SK-N-SH (cell line): ENCODE results near the gene TBXA2R. TPM values are rescaled to one million over a fixed set of nuclear protein-coding genes. Genes with fewer than 3 reads are reported as not detected.

Experiments used
- CTCF ChIA-PET: fragments of 300-600, 350-600 bp; formaldehyde crosslinking; extraction: SDS; loops from one replicate; lab custom pipeline; 2021; lab: Yijun Ruan, JAX
- POLR2A ChIA-PET: fragments of 350-600 bp; sonication (Branson Sonifier 250); formaldehyde crosslinking; extraction: SDS; loops from one replicate; lab custom pipeline; 2020; ENCODE audit warnings: antibody characterized with exemption, inconsistent platforms; lab: Yijun Ruan, JAX
- DNase-seq: peaks from one replicate; pipeline ENCODE4 v3.0.0; 2012
- H2AFZ ChIP-seq: fragments of 200-600 bp; sonication (generic); 2 replicates; pipeline ENCODE4 v1.8.1; 2016; ENCODE audit warnings: antibody characterized with exemption, mild to moderate bottlenecking, low read depth
- H3F3A ChIP-seq: fragments of 200-600 bp; sonication (generic); replicated peaks from 2 replicates; pipeline ENCODE3; 2016; ENCODE audit warnings: antibody characterized with exemption, mild to moderate bottlenecking; ENCODE audit not compliant: insufficient read depth
- H3K27ac ChIP-seq, 2 experiments: fragments of 200-500 bp in 1 of 2; fragments of 200-600 bp in 1 of 2; sonication (Bioruptor generic) in 1 of 2; sonication (generic), shearing (Covaris generic) in 1 of 2; 2 replicates each; pipeline versions ENCODE4 v1.5.1 to v1.6.1; 2014 to 2016; ENCODE audit warnings: low read depth in 2 of 2, inconsistent platforms in 1 of 2, low read length in 1 of 2, mild to moderate bottlenecking in 1 of 2, mixed read lengths in 1 of 2
- H3K27me3 ChIP-seq: fragments of 200-600 bp; sonication (generic), shearing (Covaris generic); 2 replicates; pipeline ENCODE4 v1.6.1; 2016; ENCODE audit warnings: mixed run types; ENCODE audit not compliant: insufficient read depth
- H3K36me3 ChIP-seq, 2 experiments: fragments of 200-500 bp in 1 of 2; fragments of 200-600 bp in 1 of 2; sonication (Bioruptor generic) in 1 of 2; sonication (generic) in 1 of 2; replicated peaks in 1 of 2; 2 replicates each; pipeline versions ENCODE3 to v1.5.1; 2014 to 2016; ENCODE audit warnings: low read length in 1 of 2, mild to moderate bottlenecking in 1 of 2; ENCODE audit not compliant: insufficient read depth in 2 of 2, control insufficient read depth in 1 of 2
- H3K4me1 ChIP-seq, 2 experiments: fragments of 200-500 bp in 1 of 2; fragments of 200-600 bp in 1 of 2; sonication (Bioruptor generic) in 1 of 2; sonication (generic), shearing (Covaris generic) in 1 of 2; 2 replicates each; pipeline versions ENCODE4 v1.5.1 to v1.6.1; 2014 to 2016; ENCODE audit warnings: low read depth in 1 of 2, low read length in 1 of 2, mixed run types in 1 of 2; ENCODE audit not compliant: insufficient read depth in 2 of 2, control insufficient read depth in 1 of 2
- H3K4me2 ChIP-seq: fragments of 200-600 bp; sonication (generic), shearing (Covaris generic); 2 replicates; pipeline ENCODE4 v1.6.1; 2017; ENCODE audit warnings: mixed run types
- H3K4me3 ChIP-seq, 2 experiments: fragments of 200-500 bp in 1 of 2; fragments of 200-600 bp in 1 of 2; sonication (Bioruptor generic) in 1 of 2; sonication (generic), shearing (Covaris generic) in 1 of 2; 2 replicates each; pipeline versions ENCODE4 v1.5.1 to v1.8.1; 2014 to 2016; ENCODE audit warnings: low read depth in 2 of 2, inconsistent platforms in 1 of 2, low read length in 1 of 2, mild to moderate bottlenecking in 1 of 2, mixed read lengths in 1 of 2, moderate library complexity in 1 of 2
- H3K79me2 ChIP-seq: fragments of 200-600 bp; sonication (generic); 2 replicates; pipeline ENCODE4 v1.8.1; 2017; ENCODE audit warnings: mild to moderate bottlenecking; ENCODE audit not compliant: insufficient read depth
- H3K9ac ChIP-seq: fragments of 200-600 bp; sonication (generic); 2 replicates; pipeline ENCODE4 v1.6.1; 2017; ENCODE audit warnings: mixed run types
- H3K9me2 ChIP-seq: fragments of 200-600 bp; sonication (generic); 2 replicates; pipeline ENCODE4 v1.6.1; 2017; ENCODE audit warnings: mixed run types
- H3K9me3 ChIP-seq: fragments of 200-600 bp; sonication (generic); 2 replicates; pipeline ENCODE4 v1.6.1; 2017; ENCODE audit warnings: mixed run types, mild to moderate bottlenecking, moderate library complexity
- H4K20me1 ChIP-seq: fragments of 200-600 bp; sonication (generic); 2 replicates; pipeline ENCODE4 v1.6.1; 2017; ENCODE audit warnings: mild to moderate bottlenecking, mixed run types; ENCODE audit not compliant: insufficient read depth
- EP300 ChIP-seq, 2 experiments: IDR thresholded peaks; 2 replicates each; pipeline versions ENCODE4 v1.4.0 to v1.6.1; 2012; ENCODE audit warnings: borderline replicate concordance in 1 of 2, low read depth in 1 of 2, low read length in 1 of 2
- FOSL2 ChIP-seq: IDR thresholded peaks from 2 replicates; pipeline ENCODE4 v1.4.0; 2012; ENCODE audit warnings: low read depth, mild to moderate bottlenecking, moderate library complexity, borderline replicate concordance
- FOXJ3 ChIP-seq: sonication (generic); formaldehyde crosslinking; IDR thresholded peaks from 2 replicates; pipeline ENCODE4 v1.5.1; 2020; ENCODE audit warnings: mild to moderate bottlenecking, missing genetic modification reagents
- FOXM1 ChIP-seq: IDR thresholded peaks from 2 replicates; pipeline ENCODE4 v1.4.0; 2012; ENCODE audit warnings: low read depth, mild to moderate bottlenecking
- GABPA ChIP-seq: IDR thresholded peaks from 2 replicates; pipeline ENCODE4 v1.4.0; 2012; ENCODE audit warnings: low read depth, mild to moderate bottlenecking
- MAX ChIP-seq: IDR thresholded peaks from 2 replicates; pipeline ENCODE4 v1.4.0; 2012; ENCODE audit warnings: low read depth
- MEF2A ChIP-seq: IDR thresholded peaks from 2 replicates; pipeline ENCODE4 v1.4.0; 2012; ENCODE audit warnings: low read depth, borderline replicate concordance
- RAD21 ChIP-seq: IDR thresholded peaks from 2 replicates; pipeline ENCODE4 v1.6.1; 2012; ENCODE audit warnings: mild to moderate bottlenecking, low read length
- SMC3 ChIP-seq: IDR thresholded peaks from 2 replicates; pipeline ENCODE4 v1.6.1; 2012; ENCODE audit warnings: low read depth, low read length, improper control_type of control experiment
- TCF12 ChIP-seq: IDR thresholded peaks from 2 replicates; pipeline ENCODE4 v1.4.0; 2012
- TEAD4 ChIP-seq: IDR thresholded peaks from 2 replicates; pipeline ENCODE4 v1.4.0; 2012; ENCODE audit warnings: mild to moderate bottlenecking, borderline replicate concordance; ENCODE audit not compliant: insufficient read depth
- YY1 ChIP-seq: IDR thresholded peaks from 2 replicates; pipeline ENCODE4 v1.4.0; 2012; ENCODE audit warnings: low read depth, mild to moderate bottlenecking
- WGBS: methylation state at CpG from one replicate; pipeline ENCODE4 v1.1.6; 2017; ENCODE audit warnings: low lambda C conversion rate; 5-methylcytosine and 5-hydroxymethylcytosine counted together
- polyA plus RNA-seq, 3 experiments: library from polyadenylated mRNA; depleted of rRNA; stranded (reverse); fragments of >200 nt; gene quantifications; 2 replicates each; pipeline ENCODE4 v1.2.3, GENCODE V29; 2012
- TF ChIP-seq, protein P1 (sequence below): fragments of 150-350 bp; IDR thresholded peaks from 2 replicates; pipeline ENCODE4 v1.6.1; 2016; ENCODE audit warnings: mild to moderate bottlenecking, low read depth, low read length

TBXA2R gene
- polyA plus RNA-seq, 1 of the 3 experiments (the other 2 are of a cell fraction) = 0.92 TPM

DNA sequence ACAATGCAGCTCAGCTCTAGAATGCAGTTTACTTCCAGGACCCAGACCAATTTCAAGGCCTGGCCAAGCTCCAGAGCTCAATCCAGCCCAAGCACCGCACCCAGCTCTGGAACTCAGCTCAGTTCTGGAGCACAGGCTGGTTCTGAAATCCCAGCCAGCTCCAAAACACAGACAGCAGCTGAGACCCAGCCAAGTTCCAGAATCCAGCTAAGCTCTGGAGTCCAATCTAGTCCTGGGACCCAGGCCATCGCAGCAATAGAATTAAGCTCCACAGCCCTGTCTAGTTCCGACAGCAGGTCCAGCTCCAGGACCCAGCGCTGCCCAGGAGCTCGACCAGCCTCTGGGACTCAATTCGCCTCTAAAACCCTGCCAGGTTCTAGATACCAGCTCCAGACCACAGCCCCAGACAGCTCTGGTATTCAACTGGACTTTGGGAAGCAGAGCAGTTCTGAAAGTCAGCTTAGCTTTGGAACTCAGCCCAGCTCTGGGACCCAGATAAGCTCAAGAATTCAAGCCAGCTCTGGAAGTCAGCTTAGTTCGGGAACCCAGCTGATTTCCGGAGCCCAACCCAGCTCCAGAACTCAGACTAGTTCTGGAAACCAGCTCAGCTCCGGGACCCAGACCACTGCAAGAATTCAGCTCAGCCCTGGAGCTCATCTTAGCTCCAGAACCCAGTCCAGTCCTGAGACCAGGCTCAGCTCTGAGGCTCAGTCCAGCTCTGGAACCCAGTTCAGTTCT lies 14.6 kb downstream of the TBXA2R start:
- TF ChIP-seq RAD21 = no peak
- TF ChIP-seq FOSL2 = no peak
- TF ChIP-seq YY1 = no peak
- TF ChIP-seq EP300 (IDR thresholded peaks at IDR 0.05; ENCODE audit: borderline replicate concordance in 1 of 2, low read depth in 1 of 2, low read length in 1 of 2) = no peak
- TF ChIP-seq MEF2A = no peak
- TF ChIP-seq, protein P1, sequence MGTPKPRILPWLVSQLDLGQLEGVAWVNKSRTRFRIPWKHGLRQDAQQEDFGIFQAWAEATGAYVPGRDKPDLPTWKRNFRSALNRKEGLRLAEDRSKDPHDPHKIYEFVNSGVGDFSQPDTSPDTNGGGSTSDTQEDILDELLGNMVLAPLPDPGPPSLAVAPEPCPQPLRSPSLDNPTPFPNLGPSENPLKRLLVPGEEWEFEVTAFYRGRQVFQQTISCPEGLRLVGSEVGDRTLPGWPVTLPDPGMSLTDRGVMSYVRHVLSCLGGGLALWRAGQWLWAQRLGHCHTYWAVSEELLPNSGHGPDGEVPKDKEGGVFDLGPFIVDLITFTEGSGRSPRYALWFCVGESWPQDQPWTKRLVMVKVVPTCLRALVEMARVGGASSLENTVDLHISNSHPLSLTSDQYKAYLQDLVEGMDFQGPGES = no peak
- no peak for TF ChIP-seq MAX

DNA sequence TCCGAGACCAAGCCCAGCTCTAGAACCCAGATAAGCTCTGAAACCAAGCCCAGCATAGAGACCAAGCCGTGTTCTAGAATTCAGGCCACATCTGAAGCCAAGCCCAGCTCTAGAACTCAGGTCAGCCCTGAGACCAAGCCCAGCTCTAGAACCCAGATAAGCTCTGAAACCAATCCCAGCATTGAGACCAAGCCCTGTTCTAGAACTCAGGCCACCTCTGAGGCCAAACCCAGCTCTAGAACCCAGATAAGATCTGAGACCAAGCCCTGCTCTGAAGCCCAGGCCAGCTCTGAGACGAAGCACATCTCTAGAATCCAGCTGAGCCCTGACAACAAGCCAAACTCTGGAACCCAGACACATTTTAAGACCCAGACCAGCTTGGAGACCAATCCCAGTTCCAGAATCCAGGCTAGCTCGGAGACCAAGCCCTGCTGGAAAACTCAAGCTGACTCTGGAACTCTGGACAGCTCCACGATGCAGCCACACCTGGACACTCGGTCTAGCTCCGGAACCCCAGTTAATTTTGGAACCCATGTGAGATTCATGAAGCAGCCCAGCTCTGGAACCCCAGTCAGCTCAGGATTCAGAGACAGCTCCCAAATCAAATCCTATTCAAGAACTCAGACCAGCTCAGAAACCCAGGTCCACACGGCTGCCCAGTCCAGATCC lies 15.6 kb downstream of the TBXA2R start:
- Histone ChIP-seq H3K36me3 (no peaks in the 10 kb centered on the region), H2AFZ (no peak overlapping the region), H3K27me3 (no peaks in the 10 kb centered on the region), H3K4me2 (no peak overlapping the region), H3K27ac (no peak overlapping the region), H3K9ac (no peak overlapping the region), H3K9me2 (no peaks in the 10 kb centered on the region), H3K79me2 (no peaks in the 10 kb centered on the region), H3K4me3 (no peak overlapping the region), H3K9me3 (no peaks in the 10 kb centered on the region), H4K20me1 (no peaks in the 10 kb centered on the region), H3K4me1 (peaks cover 0 to 3% of the 10 kb centered on the region in 2 experiments; a peak in 1 of 4 replicates), H3F3A (peaks cover 13% of the 10 kb centered on the region)
- TF ChIP-seq FOXM1 (no peak), FOXJ3 (CRISPR knock-in tag) (no peak), TCF12 (no peak), SMC3 (no peak), TEAD4 (no peak), FOSL2 (no peak), GABPA (no peak)
- TF ChIP-seq, protein P1 = no peak
- 42% methylated on average over 5 of the region's 8 CpGs for WGBS
- ChIA-PET POLR2A (no interaction called here), CTCF (interaction anchor here (0.8 to 3.5 kb wide), 4 partner anchors 28 to 110 kb away, joined by 3 to 20 read pairs (median 6); no protein-coding TSS in a partner anchor)
- DNase-seq = no peak

More for the DNA sequence above, 14.6 kb downstream of the TBXA2R start:
- no peak overlapping the region for H3K27ac ChIP-seq
- no peak overlapping the region for H3K9ac ChIP-seq
- no peak for DNase-seq
- H3K27me3 ChIP-seq = no peaks in the 10 kb centered on the region
- no peaks in the 10 kb centered on the region for H3K4me1 ChIP-seq
- no peaks in the 10 kb centered on the region for H3K9me3 ChIP-seq
- H3K79me2 ChIP-seq = no peaks in the 10 kb centered on the region
- H3K36me3 ChIP-seq = no peaks in the 10 kb centered on the region
- no peaks in the 10 kb centered on the region for H4K20me1 ChIP-seq
- H3K9me2 ChIP-seq = no peaks in the 10 kb centered on the region
- no peak overlapping the region for H2AFZ ChIP-seq
- H3K4me2 ChIP-seq = no peak overlapping the region
- 40% methylated on average over 2 of the region's 9 CpGs for WGBS
- CTCF ChIA-PET = interaction anchor here (1.8 to 3.5 kb wide), 2 partner anchors 27 to 46 kb away, joined by 7 to 20 read pairs; no protein-coding TSS in a partner anchor
- H3F3A ChIP-seq = peaks cover 13% of the 10 kb centered on the region
- POLR2A ChIA-PET = no interaction called here
- H3K4me3 ChIP-seq = no peak overlapping the region
